Mesenchymal stem cell (in vitro differentiated cells and primary cell): ENCODE results near the gene ZCCHC3.

Source experiments
- DNase-seq: peaks from one replicate; pipeline ENCODE4 v3.0.0-alpha.2; 2013
- H2AFZ ChIP-seq: one replicate; pipeline ENCODE4 v1.6.1; 2013; ENCODE audit warnings: low read depth, mild to moderate bottlenecking, control low read depth, inconsistent platforms, low read length, moderate library complexity
- H2AK5ac ChIP-seq: 2 replicates; pipeline ENCODE4 v1.6.1; 2013; ENCODE audit warnings: low read length, moderate library complexity, mild to moderate bottlenecking, inconsistent platforms; ENCODE audit not compliant: severe bottlenecking
- H2BK120ac ChIP-seq: one replicate; pipeline ENCODE4 v1.6.1; 2013; ENCODE audit warnings: low read depth, mild to moderate bottlenecking, inconsistent platforms, low read length, moderate library complexity
- H2BK12ac ChIP-seq, 2 experiments: one replicate each; pipeline ENCODE4 v1.6.1; 2013; ENCODE audit warnings: inconsistent platforms in 2 of 2, low read length in 2 of 2, mild to moderate bottlenecking in 2 of 2, moderate library complexity in 2 of 2, control low read depth in 1 of 2
- H2BK15ac ChIP-seq: one replicate; pipeline ENCODE4 v1.6.1; 2013; ENCODE audit warnings: mild to moderate bottlenecking, low read depth, inconsistent platforms; ENCODE audit not compliant: poor library complexity, severe bottlenecking
- H2BK5ac ChIP-seq: 2 replicates; pipeline ENCODE4 v1.6.1; 2013; ENCODE audit warnings: low read depth, mild to moderate bottlenecking, low read length, control low read depth, inconsistent platforms; ENCODE audit not compliant: poor library complexity, severe bottlenecking
- H3K14ac ChIP-seq, 2 experiments: one replicate each; pipeline ENCODE4 v1.6.1; 2013; ENCODE audit warnings: inconsistent platforms in 2 of 2, low read length in 2 of 2, control low read depth in 1 of 2, mild to moderate bottlenecking in 1 of 2, moderate library complexity in 1 of 2
- H3K18ac ChIP-seq, 2 experiments: one replicate each; pipeline ENCODE4 v1.6.1; 2013; ENCODE audit warnings: inconsistent platforms in 2 of 2, low read length in 2 of 2, control low read depth in 1 of 2, low read depth in 1 of 2, mild to moderate bottlenecking in 1 of 2
- H3K23ac ChIP-seq, 2 experiments: one replicate each; pipeline ENCODE4 v1.6.1; 2013; ENCODE audit warnings: inconsistent platforms in 2 of 2, low read length in 2 of 2, mild to moderate bottlenecking in 2 of 2, moderate library complexity in 2 of 2, control low read depth in 1 of 2
- H3K27ac ChIP-seq: 2 replicates; pipeline ENCODE4 v1.5.1; 2013; ENCODE audit warnings: mild to moderate bottlenecking, moderate library complexity, low read length, control low read depth, inconsistent platforms; ENCODE audit not compliant: poor library complexity, severe bottlenecking
- H3K27me3 ChIP-seq, 2 experiments: 2 replicates each; pipeline versions ENCODE4 v1.6.1 to v1.7.0; 2013; ENCODE audit warnings: low read length in 2 of 2, mild to moderate bottlenecking in 2 of 2, moderate library complexity in 2 of 2, control low read depth in 1 of 2, inconsistent platforms in 1 of 2; ENCODE audit not compliant: control insufficient read depth in 1 of 2, insufficient read depth in 1 of 2
- H3K36me3 ChIP-seq, 2 experiments: 2 replicates each; pipeline versions ENCODE4 v1.6.1 to v1.7.0; 2013; ENCODE audit warnings: low read length in 2 of 2, control low read depth in 1 of 2, inconsistent platforms in 1 of 2, low read depth in 1 of 2, mild to moderate bottlenecking in 1 of 2; ENCODE audit not compliant: insufficient read depth in 2 of 2, control insufficient read depth in 1 of 2
- H3K4ac ChIP-seq, 2 experiments: one replicate each; pipeline ENCODE4 v1.6.1; 2013; ENCODE audit warnings: inconsistent platforms in 2 of 2, low read length in 2 of 2, mild to moderate bottlenecking in 2 of 2, moderate library complexity in 2 of 2, control low read depth in 1 of 2, low read depth in 1 of 2
- H3K4me1 ChIP-seq: 2 replicates; pipeline ENCODE4 v1.6.1; 2013; ENCODE audit warnings: low read depth, low read length, control low read depth; ENCODE audit not compliant: control insufficient read depth, insufficient read depth
- H3K4me2 ChIP-seq: 2 replicates; pipeline ENCODE4 v1.6.1; 2013; ENCODE audit warnings: low read length, mild to moderate bottlenecking, inconsistent platforms; ENCODE audit not compliant: poor library complexity, severe bottlenecking
- H3K4me3 ChIP-seq, 2 experiments: 2 replicates each; pipeline versions ENCODE4 v1.5.1 to v1.7.0; 2013; ENCODE audit warnings: low read length in 2 of 2, mild to moderate bottlenecking in 2 of 2, control low read depth in 1 of 2, low read depth in 1 of 2; ENCODE audit not compliant: insufficient read depth in 1 of 2
- H3K79me1 ChIP-seq: replicated peaks from 2 replicates; pipeline ENCODE4 v1.6.1; 2013; ENCODE audit warnings: mild to moderate bottlenecking, control low read depth, low read length, inconsistent platforms; ENCODE audit not compliant: poor library complexity, severe bottlenecking
- H3K9ac ChIP-seq: 2 replicates; pipeline ENCODE4 v1.7.0; 2013; ENCODE audit warnings: mild to moderate bottlenecking, low read length, moderate library complexity
- H3K9me3 ChIP-seq: 2 replicates; pipeline ENCODE4 v1.7.0; 2013; ENCODE audit warnings: mild to moderate bottlenecking, low read length; ENCODE audit not compliant: control insufficient read depth
- H4K8ac ChIP-seq: one replicate; pipeline ENCODE4 v1.6.1; 2013; ENCODE audit warnings: inconsistent platforms, mild to moderate bottlenecking, low read length, moderate library complexity
- H4K91ac ChIP-seq: one replicate; pipeline ENCODE4 v1.6.1; 2013; ENCODE audit warnings: mild to moderate bottlenecking, low read length, inconsistent platforms
- WGBS: methylation state at CpG from one replicate; pipeline ENCODE4 v1.1.7; 2013; ENCODE audit warnings: mixed read lengths; 5-methylcytosine and 5-hydroxymethylcytosine counted together

The ZCCHC3 gene

GRCh38 chr20:290084-290831 is 7.1 kb upstream of the ZCCHC3 start, which contains the start of gene C20orf96:
TSS of gene C20orf96 (minus strand) at chr20:290750. CDS start at chr20:290610, 140 bp downstream.
- Histone ChIP-seq H3K4me3 (peak within 1 kb of the TSS; percentile 64 to 91), H2BK15ac (no peak within 1 kb of the TSS), H3K23ac (no peak within 1 kb of the TSS), H3K27ac (peak within 1 kb of the TSS; percentile 79), H3K79me1 (peaks cover 15% of the 10 kb centered on the region), H3K9ac (peak within 1 kb of the TSS; percentile 83), H3K18ac (peak within 1 kb of the TSS; percentile 87 to 88), H4K91ac (peak within 1 kb of the TSS; percentile 18), H3K27me3 (no peaks in the 10 kb centered on the region), H3K14ac (peak within 1 kb of the TSS in 1 of 2 experiments; percentile 13), H3K4me2 (peak within 1 kb of the TSS; percentile 97), H2BK12ac (peak within 1 kb of the TSS; percentile 59 to 63), H2AFZ (peak within 1 kb of the TSS; percentile 75), H2AK5ac (no peak within 1 kb of the TSS), H2BK120ac (peak within 1 kb of the TSS; percentile 66), H3K4me1 (peaks cover 3% of the 10 kb centered on the region), H4K8ac (peak within 1 kb of the TSS; percentile 81), H3K4ac (peak within 1 kb of the TSS; percentile 57 to 76), H3K36me3 (no peaks in the 10 kb centered on the region), H2BK5ac (no peak within 1 kb of the TSS), H3K9me3 (no peaks in the 10 kb centered on the region)
- peak; percentile 94 for DNase-seq
- WGBS = 1% methylated on average over 29 of the region's 43 CpGs

- Histone ChIP-seq H3K18ac (peak overlapping the region; percentile 6 to 37), H4K8ac (no peak overlapping the region), H3K23ac (peak overlapping the region in 1 of 2 experiments; percentile 34), H3K14ac (no peak overlapping the region), H3K27ac (no peak overlapping the region), H2BK5ac (no peak overlapping the region), H2AK5ac (peak overlapping the region; percentile 31), H3K9ac (no peak overlapping the region), H3K4me3 (no peak overlapping the region), H3K9me3 (no peaks in the 10 kb centered on the region), H3K27me3 (no peaks in the 10 kb centered on the region), H4K91ac (peak overlapping the region; percentile 83), H2BK120ac (no peak overlapping the region), H3K4me1 (peaks cover 5% of the 10 kb centered on the region), H3K4me2 (no peak overlapping the region), H2BK12ac (peak overlapping the region; percentile 34 to 50), H2AFZ (no peak overlapping the region), H3K4ac (peak overlapping the region; percentile 35 to 60), H3K79me1 (peaks cover 5% of the 10 kb centered on the region), H3K36me3 (peaks cover 0 to under 1% of the 10 kb centered on the region in 2 experiments), H2BK15ac (peak overlapping the region; percentile 17)
- whole genome bisulfite sequencing = 92% methylated on average over 5 of the region's 5 CpGs
- DNase-seq = no peak
These were observed 2.8 kb upstream of the ZCCHC3 start for GRCh38 chr20:294602-295001.

GRCh38 chr20:295804-296203 is 1.6 kb upstream of the ZCCHC3 start:
- Histone ChIP-seq H3K14ac (no peak overlapping the region), H3K4me2 (no peak overlapping the region), H2AFZ (no peak overlapping the region), H2BK15ac (peak overlapping the region; percentile 26), H3K23ac (no peak overlapping the region), H3K36me3 (peaks cover 0 to 11% of the 10 kb centered on the region in 2 experiments), H2BK5ac (no peak overlapping the region), H3K4ac (no peak overlapping the region), H3K18ac (no peak overlapping the region), H2AK5ac (no peak overlapping the region), H3K4me1 (peaks cover 9% of the 10 kb centered on the region), H4K8ac (no peak overlapping the region), H4K91ac (no peak overlapping the region), H2BK12ac (no peak overlapping the region), H2BK120ac (no peak overlapping the region), H3K27ac (no peak overlapping the region), H3K4me3 (peak overlapping the region in 1 of 2 experiments; percentile 99), H3K9me3 (no peaks in the 10 kb centered on the region), H3K27me3 (no peaks in the 10 kb centered on the region), H3K9ac (peak overlapping the region; percentile 32), H3K79me1 (peaks cover 5% of the 10 kb centered on the region)
- 93% methylated on average over 3 of the region's 4 CpGs for WGBS
- no peak for DNase-seq
